SK-N-SH (cell line): ENCODE results near the gene PRRC2B.

Source experiments
- FOXJ3 ChIP-seq: sonication (generic); formaldehyde crosslinking; IDR thresholded peaks from 2 replicates; pipeline ENCODE4 v1.5.1; 2020; ENCODE audit warnings: mild to moderate bottlenecking, missing genetic modification reagents
- GABPA ChIP-seq: IDR thresholded peaks from 2 replicates; pipeline ENCODE4 v1.4.0; 2012; ENCODE audit warnings: low read depth, mild to moderate bottlenecking
- POLR2AphosphoS5 ChIP-seq: IDR thresholded peaks from 2 replicates; pipeline ENCODE4 v1.6.1; 2012; ENCODE audit warnings: low read depth, low read length
- TF ChIP-seq, protein P1 (sequence below): fragments of 200-600 bp; sonication (generic); IDR thresholded peaks from 2 replicates; pipeline ENCODE4 v1.6.1; 2017; ENCODE audit warnings: antibody characterized with exemption, mild to moderate bottlenecking, moderate library complexity

- TF ChIP-seq, protein P1, sequence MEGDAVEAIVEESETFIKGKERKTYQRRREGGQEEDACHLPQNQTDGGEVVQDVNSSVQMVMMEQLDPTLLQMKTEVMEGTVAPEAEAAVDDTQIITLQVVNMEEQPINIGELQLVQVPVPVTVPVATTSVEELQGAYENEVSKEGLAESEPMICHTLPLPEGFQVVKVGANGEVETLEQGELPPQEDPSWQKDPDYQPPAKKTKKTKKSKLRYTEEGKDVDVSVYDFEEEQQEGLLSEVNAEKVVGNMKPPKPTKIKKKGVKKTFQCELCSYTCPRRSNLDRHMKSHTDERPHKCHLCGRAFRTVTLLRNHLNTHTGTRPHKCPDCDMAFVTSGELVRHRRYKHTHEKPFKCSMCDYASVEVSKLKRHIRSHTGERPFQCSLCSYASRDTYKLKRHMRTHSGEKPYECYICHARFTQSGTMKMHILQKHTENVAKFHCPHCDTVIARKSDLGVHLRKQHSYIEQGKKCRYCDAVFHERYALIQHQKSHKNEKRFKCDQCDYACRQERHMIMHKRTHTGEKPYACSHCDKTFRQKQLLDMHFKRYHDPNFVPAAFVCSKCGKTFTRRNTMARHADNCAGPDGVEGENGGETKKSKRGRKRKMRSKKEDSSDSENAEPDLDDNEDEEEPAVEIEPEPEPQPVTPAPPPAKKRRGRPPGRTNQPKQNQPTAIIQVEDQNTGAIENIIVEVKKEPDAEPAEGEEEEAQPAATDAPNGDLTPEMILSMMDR: no peak
- TF ChIP-seq POLR2AphosphoS5 (no peak), GABPA (no peak), FOXJ3 (CRISPR knock-in tag) (no peak)
Measured at GRCh38 chr9:131434673-131435072, 40.8 kb downstream of the PRRC2B start.
